ENCODE results near the gene MARCHF10. TPM values are rescaled to one million over a fixed set of nuclear protein-coding genes. Genes with fewer than 3 reads are reported as not detected.

MARCHF10 gene
- total RNA-seq, 2 experiments from 2014 or later: 0.08 to 0.14 TPM

DNA sequence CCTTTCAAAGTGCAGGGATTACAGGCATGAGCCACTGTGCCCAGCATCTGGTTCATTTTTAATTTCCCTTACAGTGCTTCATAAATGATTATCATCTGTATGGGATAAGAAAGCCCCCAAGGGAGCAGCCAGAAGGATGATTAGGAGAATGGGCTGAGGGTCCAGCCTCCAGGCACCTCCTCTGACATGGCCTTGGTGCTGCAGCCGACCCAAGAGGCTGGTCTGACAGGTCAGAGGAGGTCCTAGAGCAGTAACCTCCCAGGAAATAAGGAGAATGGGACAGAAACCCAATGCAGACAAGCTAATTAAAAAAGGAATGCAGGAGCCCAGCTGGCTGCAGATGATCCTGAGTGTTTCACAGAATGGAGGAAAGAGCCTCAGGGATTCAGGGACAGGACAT is 151.7 kb downstream of the MARCHF10 start:
- POLR2A ChIA-PET: no interaction called here
- Mint-ChIP-seq H3K4me3 (no peak overlapping the region), H3K36me3 (peaks cover 4% of the 10 kb centered on the region), H3K4me1 (peaks cover 18% of the 10 kb centered on the region), H3K27ac (no peak overlapping the region), H3K9me3 (peaks cover 12% of the 10 kb centered on the region), H3K27me3 (peaks cover 44% of the 10 kb centered on the region)
- DNase-seq: no peak
- ATAC-seq (ENCODE audit: low read depth): no peak

DNA sequence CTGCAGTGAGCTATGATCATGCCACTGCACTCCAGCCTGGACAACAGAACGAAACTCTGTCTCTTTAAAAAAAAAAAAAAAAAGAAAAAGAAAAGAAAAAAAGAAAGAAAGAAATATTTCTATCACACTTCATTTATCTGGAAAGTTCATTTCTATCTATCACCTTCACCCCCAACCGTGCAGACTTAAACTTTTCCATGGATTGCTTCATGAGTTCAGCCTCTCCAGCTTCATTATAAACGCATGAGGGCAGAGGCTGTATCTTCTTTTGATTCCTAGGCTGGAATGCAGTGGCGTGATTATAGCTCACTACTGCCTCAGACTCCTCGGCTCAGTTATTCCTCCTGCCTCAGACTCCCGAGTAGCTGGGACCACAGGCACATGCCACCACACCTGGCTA is 152.5 kb downstream of the MARCHF10 start:
- no peak overlapping the region for H3K27ac Mint-ChIP-seq
- no peak overlapping the region for H3K4me3 Mint-ChIP-seq
- ATAC-seq (ENCODE audit: low read depth): no peak
- no peaks in the 10 kb centered on the region for H3K36me3 Mint-ChIP-seq
- DNase-seq: no peak
- H3K4me1 Mint-ChIP-seq: peaks cover 18% of the 10 kb centered on the region
- POLR2A ChIA-PET: interaction anchor here (0.9 kb wide), 1 partner anchor 764 kb away, joined by 4 read pairs; no protein-coding TSS in a partner anchor
- peaks cover 6% of the 10 kb centered on the region for H3K9me3 Mint-ChIP-seq
- peaks cover 47% of the 10 kb centered on the region for H3K27me3 Mint-ChIP-seq

DNA sequence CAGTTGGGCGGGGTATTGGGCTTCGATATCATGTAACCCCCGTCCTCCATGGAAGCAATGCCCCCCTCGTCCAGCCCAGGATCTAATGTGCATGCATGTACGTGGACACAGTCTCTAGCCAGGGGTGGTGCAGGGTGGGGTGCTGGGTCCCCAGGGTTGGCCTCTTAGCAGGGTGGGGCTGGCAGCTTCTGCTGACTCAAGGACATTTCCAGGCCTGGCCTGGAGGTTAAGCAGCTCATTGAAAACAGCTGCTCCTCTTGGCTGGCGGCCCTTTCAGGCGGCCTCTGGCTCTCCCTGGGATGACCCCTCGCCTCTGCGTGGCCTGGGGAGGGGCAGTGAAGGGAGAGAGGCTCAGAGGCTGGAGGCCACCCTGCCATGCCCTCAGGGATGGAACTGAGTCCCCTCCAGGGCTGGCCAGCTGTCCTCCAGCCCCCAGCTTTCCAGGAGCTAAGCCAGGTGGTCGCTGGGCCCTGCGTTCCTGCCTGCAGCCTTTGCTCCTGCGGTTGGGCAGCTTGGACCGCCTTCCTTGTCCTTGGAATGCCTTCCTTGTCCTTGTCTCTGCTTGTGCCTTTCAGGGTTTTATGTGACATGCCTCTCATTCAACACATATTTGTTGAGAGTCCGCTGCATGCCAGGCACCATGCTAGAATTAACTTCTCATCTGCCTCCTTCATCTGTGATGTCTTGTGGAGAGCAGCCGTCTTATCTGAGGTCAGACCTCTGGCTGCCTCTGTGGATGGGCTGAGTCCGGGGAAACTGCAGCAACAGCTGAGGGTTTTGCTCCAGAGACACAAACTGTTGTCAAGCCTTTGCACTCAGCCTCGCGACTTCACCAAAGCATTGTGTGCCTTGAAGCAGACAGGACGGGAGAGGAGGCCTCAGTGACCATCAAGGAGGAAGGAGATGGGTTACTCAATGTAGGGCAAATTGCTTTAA is 154.0 kb downstream of the MARCHF10 start:
- Mint-ChIP-seq H3K4me1 (peaks cover 18% of the 10 kb centered on the region), H3K4me3 (peak overlapping the region; percentile 80), H3K36me3 (no peaks in the 10 kb centered on the region), H3K9me3 (no peaks in the 10 kb centered on the region), H3K27me3 (peaks cover 45% of the 10 kb centered on the region), H3K27ac (no peak overlapping the region)
- POLR2A ChIA-PET: no interaction called here
- no peak for DNase-seq
- ATAC-seq (ENCODE audit: low read depth): no peak

DNA sequence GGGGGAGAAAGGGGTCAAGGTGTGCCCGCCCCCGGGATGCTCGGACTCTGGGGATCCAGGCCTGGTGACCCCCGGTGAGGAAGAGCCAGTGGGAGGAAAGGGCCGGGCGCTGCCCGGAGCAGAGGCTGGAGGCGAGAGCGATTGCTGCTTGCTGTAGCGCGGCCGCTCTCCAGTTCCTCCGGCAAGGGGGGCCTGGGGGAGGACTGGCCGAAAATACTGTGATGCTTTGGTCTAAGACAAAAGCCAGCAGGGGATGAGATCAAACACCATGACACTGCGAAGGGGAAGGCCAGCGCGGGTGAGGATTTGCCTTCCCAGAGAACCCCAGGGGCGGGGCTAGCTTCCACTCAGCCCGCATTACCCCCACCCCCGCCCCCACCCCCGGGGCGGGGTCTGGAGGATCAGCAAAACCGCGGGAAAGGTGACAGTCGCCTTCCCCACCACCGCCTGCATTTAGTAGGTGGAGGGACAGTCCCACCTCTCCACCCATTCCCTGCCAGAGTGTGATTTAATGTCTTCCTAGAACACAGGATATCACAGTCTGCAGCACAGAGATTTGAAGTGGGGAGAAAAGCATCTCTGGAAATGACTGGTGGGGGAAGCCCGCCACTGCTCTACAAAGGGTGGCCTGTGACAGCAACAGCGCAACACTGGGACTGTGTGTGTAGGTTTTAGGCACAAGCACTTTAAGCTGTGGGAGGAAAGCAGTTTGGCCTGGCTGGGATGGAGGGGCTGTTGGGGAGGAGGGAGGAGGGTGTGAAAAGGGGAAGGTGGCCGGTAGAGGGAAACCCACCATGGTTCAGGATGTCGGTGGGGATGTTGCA is 154.9 kb downstream of the MARCHF10 start:
- H3K9me3 Mint-ChIP-seq: no peaks in the 10 kb centered on the region
- H3K27ac Mint-ChIP-seq: no peak overlapping the region

DNA sequence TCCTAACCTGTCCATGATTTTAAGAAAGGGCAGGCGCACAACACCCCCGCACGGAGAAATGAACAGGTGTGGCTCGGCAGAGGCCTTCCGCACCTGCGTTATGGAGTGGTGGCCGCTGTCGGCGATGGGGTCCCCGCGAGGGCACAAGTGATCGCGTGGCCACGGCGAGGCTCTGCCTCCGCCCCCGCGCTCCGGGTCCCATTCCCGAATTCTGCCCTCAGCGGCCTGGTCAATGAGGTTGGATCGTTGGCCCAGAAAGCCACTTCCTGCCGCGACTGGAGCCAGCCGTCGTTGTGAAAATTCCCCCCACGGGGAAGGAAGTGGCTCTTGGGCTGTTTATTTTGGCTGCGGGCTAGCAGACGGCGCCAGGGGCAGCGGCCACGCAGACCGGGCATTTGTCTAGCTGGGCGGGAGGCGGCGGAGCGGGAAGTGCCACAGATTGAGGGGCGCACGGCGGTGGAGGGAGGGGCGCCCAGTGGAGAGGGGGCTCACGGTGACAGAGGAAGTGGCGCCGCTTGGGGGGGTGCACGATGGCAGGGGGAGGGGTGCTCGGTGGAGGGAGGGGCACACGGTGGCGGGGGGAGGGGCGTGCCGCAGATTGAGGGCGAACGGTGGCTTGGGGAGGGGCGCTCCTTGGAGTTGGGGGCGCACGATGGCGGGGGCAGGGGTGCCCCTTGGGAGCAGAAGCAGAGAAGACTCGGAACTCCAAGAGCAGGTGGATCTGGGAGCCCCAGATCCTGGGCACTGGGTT is 155.7 kb downstream of the MARCHF10 start:
- H3K9me3 Mint-ChIP-seq: no peaks in the 10 kb centered on the region
- H3K4me3 Mint-ChIP-seq: peak overlapping the region; percentile 80
- no peaks in the 10 kb centered on the region for H3K36me3 Mint-ChIP-seq
- H3K27me3 Mint-ChIP-seq: peaks cover 47% of the 10 kb centered on the region
- POLR2A ChIA-PET: interaction anchor here (1.0 kb wide), 1 partner anchor 12 kb away, joined by 3 read pairs; no protein-coding TSS in a partner anchor
- peak overlapping the region; percentile 42 for H3K27ac Mint-ChIP-seq
- ATAC-seq (ENCODE audit: low read depth): no peak
- DNase-seq: peak; percentile 60
- H3K4me1 Mint-ChIP-seq: peaks cover 18% of the 10 kb centered on the region

More for the DNA sequence above, 154.9 kb downstream of the MARCHF10 start:
- no peaks in the 10 kb centered on the region for H3K36me3 Mint-ChIP-seq
- ATAC-seq (ENCODE audit: low read depth): peak; percentile 93
- POLR2A ChIA-PET: interaction anchor here (1.0 kb wide), 1 partner anchor 12 kb away, joined by 3 read pairs; no protein-coding TSS in a partner anchor
- H3K4me1 Mint-ChIP-seq: peaks cover 18% of the 10 kb centered on the region
- peak; percentile 73 for DNase-seq
- peaks cover 47% of the 10 kb centered on the region for H3K27me3 Mint-ChIP-seq
- peak overlapping the region; percentile 80 for H3K4me3 Mint-ChIP-seq

Other genes starting within 250 kb of the MARCHF10 start
- 1 to 10 TPM; 1.6 to 2.4 TPM for gene MRC2, start 180.6 kb downstream of the MARCHF10 start, total RNA-seq
- gene TANC2, start 157.9 kb upstream of the MARCHF10 start, total RNA-seq: 10 to 100 TPM; 20.0 to 22.2 TPM

Data from activated naive CD8-positive, alpha-beta T cell treated with anti-CD3 and anti-CD28 coated beads, Interleukin-2, amount 10 ng/mL, durations not matched to agents 7 days and 5 days (primary cell).